ENCODE measurements around the gene PCDHGA10. TPM values are rescaled to one million over a fixed set of nuclear protein-coding genes. Genes with fewer than 3 reads are reported as not detected.
"Not testable (repeated sequence)": the region's sequence is repeated elsewhere in the genome, so short reads cannot be mapped to it uniquely, and the experiment has no call there.

The PCDHGA10 gene
- polyA plus RNA-seq, 1 donor from 2014 or later: 7.3 TPM

- H3K79me2 ChIP-seq (replicated peaks; ENCODE audit: insufficient read depth, low read length); H3K9ac ChIP-seq (ENCODE audit: low read length); H4K20me1 ChIP-seq (ENCODE audit: insufficient read depth); H3K9me2 ChIP-seq (ENCODE audit: insufficient read depth, low read length); H3F3A ChIP-seq (ENCODE audit: insufficient read depth, low read length, poor library complexity, severe bottlenecking); H2AFZ ChIP-seq (ENCODE audit: low read depth, low read length); H3K36me3 ChIP-seq (ENCODE audit: insufficient read depth, low read length); H3K27me3 ChIP-seq (ENCODE audit: insufficient read depth, low read depth, low read length); H3K4me2 ChIP-seq (ENCODE audit: low read length): not testable (repeated sequence)
- Histone ChIP-seq H3K4me3 (ENCODE audit: low read length) (peak within 1 kb of the TSS; percentile 53), H3K27ac (ENCODE audit: low read length) (peak within 1 kb of the TSS; percentile 41), H3K9me3 (ENCODE audit: low read length) (peaks cover 36% of the 10 kb centered on the region)
- TF ChIP-seq SMC3 (conservative IDR thresholded peaks at IDR 0.05; ENCODE audit: poor library complexity): peak; percentile 65
- peak; percentile 69 for TF ChIP-seq CTCF (IDR thresholded peaks at IDR 0.05; ENCODE audit: poor library complexity, severe bottlenecking)
- TF ChIP-seq RAD21 (conservative IDR thresholded peaks at IDR 0.05): peak; percentile 70
Measured at GRCh38 chr5:141387557-141388311, 25.1 kb upstream of the PCDHGA10 start, which contains the start of gene PCDHGB4. PCDHGB4 (plus strand) TSS chr5:141387698; CDS start chr5:141387885, 187 bp downstream.

GRCh38 chr5:141388661-141389060, 24.1 kb upstream of the PCDHGA10 start:
- Histone ChIP-seq H3K36me3 (ENCODE audit: insufficient read depth, low read length) (no peaks in the 10 kb centered on the region), H3K4me3 (ENCODE audit: low read length) (peak overlapping the region; percentile 53), H3K27me3 (ENCODE audit: insufficient read depth, low read depth, low read length) (no peaks in the 10 kb centered on the region), H3K4me2 (ENCODE audit: low read length) (no peak overlapping the region), H3K79me2 (replicated peaks; ENCODE audit: insufficient read depth, low read length) (no peaks in the 10 kb centered on the region), H3K9ac (ENCODE audit: low read length) (no peak overlapping the region), H3K9me3 (ENCODE audit: low read length) (peaks cover 37% of the 10 kb centered on the region), H3F3A (ENCODE audit: insufficient read depth, low read length, poor library complexity, severe bottlenecking) (no peaks in the 10 kb centered on the region), H4K20me1 (ENCODE audit: insufficient read depth) (no peaks in the 10 kb centered on the region), H2AFZ (ENCODE audit: low read depth, low read length) (no peak overlapping the region), H3K9me2 (ENCODE audit: insufficient read depth, low read length) (no peaks in the 10 kb centered on the region), H3K27ac (ENCODE audit: low read length) (no peak overlapping the region)
- TF ChIP-seq MXI1 (conservative IDR thresholded peaks at IDR 0.05; ENCODE audit: poor library complexity, severe bottlenecking): no peak
- TF ChIP-seq TAF1 (IDR thresholded peaks at IDR 0.05; ENCODE audit: low read depth): no peak
- no peak for TF ChIP-seq SMC3 (conservative IDR thresholded peaks at IDR 0.05; ENCODE audit: poor library complexity)
- no peak for TF ChIP-seq EP300 (conservative IDR thresholded peaks at IDR 0.05; ENCODE audit: poor library complexity, severe bottlenecking)
- no peak for TF ChIP-seq RAD21 (conservative IDR thresholded peaks at IDR 0.05)
- no peak for TF ChIP-seq POLR2AphosphoS5 (IDR thresholded peaks at IDR 0.05)
- no peak for TF ChIP-seq CTCF (IDR thresholded peaks at IDR 0.05; ENCODE audit: poor library complexity, severe bottlenecking)
- no peak for TF ChIP-seq REST (IDR thresholded peaks at IDR 0.05; ENCODE audit: borderline replicate concordance)
- no peak for TF ChIP-seq EZH2 (IDR thresholded peaks at IDR 0.05; ENCODE audit: borderline replicate concordance, insufficient read depth, low read length, poor library complexity, severe bottlenecking)
